Measurements from ENCODE around the gene GRID1. TPM values are rescaled to one million over a fixed set of nuclear protein-coding genes. Genes with fewer than 3 reads are reported as not detected.

Gene GRID1
- total RNA-seq, 1 experiment from 2014 or later = 0.37 TPM

- TF ChIP-seq SOX15 (CRISPR knock-in tag; IDR thresholded peaks at IDR 0.05) (no peak), E2F5 (CRISPR knock-in tag; IDR thresholded peaks at IDR 0.05) (no peak), USF1 (CRISPR knock-in tag; IDR thresholded peaks at IDR 0.05) (no peak), NFYB (CRISPR knock-in tag; conservative IDR thresholded peaks at IDR 0.05; ENCODE audit: low read depth) (no peak), NFE2L1 (CRISPR knock-in tag; IDR thresholded peaks at IDR 0.05) (no peak)
Measured at GRCh38 chr10:85857791-85858190, 508.8 kb downstream of the GRID1 start (continued).

- no peak for TF ChIP-seq MYBL2 (CRISPR knock-in tag; IDR thresholded peaks at IDR 0.05)
- no peak for TF ChIP-seq GRHL2 (CRISPR knock-in tag; IDR thresholded peaks at IDR 0.05; ENCODE audit: insufficient replicate concordance, severe bottlenecking)
- TF ChIP-seq HMGA2 (CRISPR knock-in tag; IDR thresholded peaks at IDR 0.05) = no peak
- TF ChIP-seq TEAD1 (CRISPR knock-in tag; IDR thresholded peaks at IDR 0.05) = no peak
- no peak for TF ChIP-seq SMAD3 (CRISPR knock-in tag; IDR thresholded peaks at IDR 0.05; ENCODE audit: borderline replicate concordance)
- TF ChIP-seq ZNF219 (CRISPR knock-in tag; IDR thresholded peaks at IDR 0.05; ENCODE audit: borderline replicate concordance) = no peak
- H3K4me3 Mint-ChIP-seq = no peak overlapping the region
- ATAC-seq (no peak), DNase-seq (ENCODE audit: low spot score) (no peak)
- H3K27me3 Mint-ChIP-seq (ENCODE audit: low read depth) = no peaks in the 10 kb centered on the region
- ChIA-PET POLR2A (no interaction called here), CTCF (no interaction called here)
- H3K27ac Mint-ChIP-seq = no peak overlapping the region
- peaks cover 1% of the 10 kb centered on the region for H3K4me1 Mint-ChIP-seq
- H3K9me3 Mint-ChIP-seq = peaks cover 31% of the 10 kb centered on the region
- no peaks in the 10 kb centered on the region for H3K36me3 Mint-ChIP-seq
Measured at GRCh38 chr10:85857305-85857704, 509.3 kb downstream of the GRID1 start.

GRCh38 chr10:85851934-85852333, 514.7 kb downstream of the GRID1 start:
- no peak overlapping the region for H3K4me3 Mint-ChIP-seq
- H3K27me3 Mint-ChIP-seq (ENCODE audit: low read depth) = no peaks in the 10 kb centered on the region
- ATAC-seq (no peak), DNase-seq (ENCODE audit: low spot score) (no peak)
- CTCF ChIA-PET = no interaction called here
- POLR2A ChIA-PET = no interaction called here
- peaks cover 23% of the 10 kb centered on the region for H3K9me3 Mint-ChIP-seq
- no peaks in the 10 kb centered on the region; the same call in 1 of the 2 replicates for H3K4me1 Mint-ChIP-seq
- no peak overlapping the region for H3K27ac Mint-ChIP-seq
- no peaks in the 10 kb centered on the region for H3K36me3 Mint-ChIP-seq
- TF ChIP-seq STAT6 (CRISPR knock-in tag; conservative IDR thresholded peaks at IDR 0.05; ENCODE audit: low read depth) (no peak), FOXP1 (CRISPR knock-in tag; IDR thresholded peaks at IDR 0.05; ENCODE audit: borderline replicate concordance) (no peak), EMX1 (CRISPR knock-in tag; IDR thresholded peaks at IDR 0.05) (no peak), ZNF121 (CRISPR knock-in tag; IDR thresholded peaks at IDR 0.05) (no peak), ZNF416 (CRISPR knock-in tag; IDR thresholded peaks at IDR 0.05) (no peak), E2F4 (CRISPR knock-in tag; IDR thresholded peaks at IDR 0.05; ENCODE audit: borderline replicate concordance, low read depth) (no peak), KAT7 (CRISPR knock-in tag; IDR thresholded peaks at IDR 0.05; ENCODE audit: borderline replicate concordance) (no peak), USF2 (CRISPR knock-in tag; IDR thresholded peaks at IDR 0.05) (no peak), ERG (CRISPR knock-in tag; IDR thresholded peaks at IDR 0.05) (no peak), SOX15 (CRISPR knock-in tag; IDR thresholded peaks at IDR 0.05) (no peak), OVOL2 (CRISPR knock-in tag; IDR thresholded peaks at IDR 0.05; ENCODE audit: borderline replicate concordance) (no peak), TCF7 (CRISPR knock-in tag; IDR thresholded peaks at IDR 0.05; ENCODE audit: low read depth) (no peak), MAX (CRISPR knock-in tag; IDR thresholded peaks at IDR 0.05) (no peak), E2F1 (CRISPR knock-in tag; IDR thresholded peaks at IDR 0.05) (no peak), TEAD4 (CRISPR knock-in tag; IDR thresholded peaks at IDR 0.05) (no peak), CREB1 (CRISPR knock-in tag; IDR thresholded peaks at IDR 0.05) (no peak)

Data from WTC11 (cell line).